ENCODE measurements around the gene RAD21L1.

GRCh38 chr20:1242099-1242498, 16.3 kb downstream of the RAD21L1 start:
- TF ChIP-seq CBX8 (IDR thresholded peaks at IDR 0.05; ENCODE audit: borderline replicate concordance, low read depth, low read length) (no peak), USF2 (IDR thresholded peaks at IDR 0.05; ENCODE audit: low read length) (no peak), SUZ12 (IDR thresholded peaks at IDR 0.05; ENCODE audit: low read length) (no peak), POLR2A (IDR thresholded peaks at IDR 0.05; ENCODE audit: control extremely low read depth in 1 of 2, low read depth in 2 of 2, low read length in 2 of 2) (no peak), CHD1 (IDR thresholded peaks at IDR 0.05; ENCODE audit: low read depth, low read length) (no peak), CTCF (IDR thresholded peaks at IDR 0.05; ENCODE audit: control extremely low read depth in 1 of 3, insufficient read depth in 1 of 3, low read depth in 1 of 3, low read length in 3 of 3) (no peak), FOSL1 (IDR thresholded peaks at IDR 0.05; ENCODE audit: insufficient read depth, low read depth, low read length) (no peak), EGR1 (IDR thresholded peaks at IDR 0.05; ENCODE audit: borderline replicate concordance, low read depth, low read length) (no peak), GABPA (IDR thresholded peaks at IDR 0.05; ENCODE audit: borderline replicate concordance, insufficient read depth, low read length) (no peak), KDM5A (IDR thresholded peaks at IDR 0.05; ENCODE audit: low read length) (no peak)

All from H1 (cell line).